Testis (tissue), 2 donors: ENCODE data around the gene PCSK6.

Source experiments
- POLR2A ChIP-seq: fragments of 450-650 bp; IDR thresholded peaks from one replicate; pipeline ENCODE4 v1.6.1; 2017; ENCODE audit warnings: antibody characterized with exemption, mild to moderate bottlenecking, moderate library complexity
- TF ChIP-seq, protein P1 (sequence below), 3 experiments: fragments of 450-650 bp in 2 of 3; fragments of 200-600 bp in 1 of 3; sonication (generic) in 1 of 3; IDR thresholded peaks; one replicate each; pipeline ENCODE4 v1.5.1; 2016 to 2019; ENCODE audit warnings: antibody characterized with exemption in 3 of 3, mild to moderate bottlenecking in 2 of 3, moderate library complexity in 1 of 3

DNA sequence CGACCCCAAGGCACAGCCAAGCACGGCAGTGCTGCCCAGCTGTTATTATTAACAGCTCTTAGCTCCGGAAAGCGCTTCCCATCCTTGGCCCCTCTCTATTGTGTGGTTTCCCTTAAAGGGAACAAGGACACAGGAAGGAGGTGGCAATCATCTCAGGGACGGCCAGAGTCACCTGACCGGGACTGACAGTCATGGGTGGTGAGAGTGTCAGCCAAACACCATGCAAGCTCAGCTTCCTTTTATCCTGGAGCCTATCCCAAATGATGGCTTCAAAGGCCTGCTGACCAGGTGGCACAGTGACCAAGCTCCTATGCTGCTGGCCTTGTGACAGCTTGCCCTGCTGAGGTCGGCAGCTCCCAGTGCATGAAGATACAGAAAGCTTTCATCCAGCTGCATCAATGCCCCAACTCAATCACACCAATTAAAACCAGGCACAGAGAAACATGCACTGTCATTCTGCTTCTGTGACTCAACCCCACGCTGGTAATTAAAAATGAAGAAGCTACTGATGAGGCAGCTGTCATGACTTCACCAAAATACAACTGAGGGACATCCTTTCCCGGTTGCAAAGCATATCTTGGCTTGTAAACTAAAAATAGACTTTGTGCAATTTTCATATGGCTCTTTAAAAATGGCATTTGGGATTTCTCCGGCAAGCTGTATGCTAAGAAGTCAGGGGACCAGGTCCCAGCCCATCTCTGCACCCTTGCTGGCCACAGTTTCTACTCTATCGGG lies 34.0 kb downstream of the PCSK6 start:
- no peak for TF ChIP-seq POLR2A
- TF ChIP-seq, protein P1, sequence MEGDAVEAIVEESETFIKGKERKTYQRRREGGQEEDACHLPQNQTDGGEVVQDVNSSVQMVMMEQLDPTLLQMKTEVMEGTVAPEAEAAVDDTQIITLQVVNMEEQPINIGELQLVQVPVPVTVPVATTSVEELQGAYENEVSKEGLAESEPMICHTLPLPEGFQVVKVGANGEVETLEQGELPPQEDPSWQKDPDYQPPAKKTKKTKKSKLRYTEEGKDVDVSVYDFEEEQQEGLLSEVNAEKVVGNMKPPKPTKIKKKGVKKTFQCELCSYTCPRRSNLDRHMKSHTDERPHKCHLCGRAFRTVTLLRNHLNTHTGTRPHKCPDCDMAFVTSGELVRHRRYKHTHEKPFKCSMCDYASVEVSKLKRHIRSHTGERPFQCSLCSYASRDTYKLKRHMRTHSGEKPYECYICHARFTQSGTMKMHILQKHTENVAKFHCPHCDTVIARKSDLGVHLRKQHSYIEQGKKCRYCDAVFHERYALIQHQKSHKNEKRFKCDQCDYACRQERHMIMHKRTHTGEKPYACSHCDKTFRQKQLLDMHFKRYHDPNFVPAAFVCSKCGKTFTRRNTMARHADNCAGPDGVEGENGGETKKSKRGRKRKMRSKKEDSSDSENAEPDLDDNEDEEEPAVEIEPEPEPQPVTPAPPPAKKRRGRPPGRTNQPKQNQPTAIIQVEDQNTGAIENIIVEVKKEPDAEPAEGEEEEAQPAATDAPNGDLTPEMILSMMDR (IDR thresholded peaks at IDR 0.05) = no peak
